HepG2 (cell line): ENCODE results near the gene ANAPC5.

Source experiments
- CTCF ChIP-seq: sonication (generic); formaldehyde crosslinking; IDR thresholded peaks from 2 replicates; pipeline ENCODE4 v1.5.0; 2020; ENCODE audit warnings: mild to moderate bottlenecking, missing genetic modification reagents, moderate library complexity
- SNAPC5 ChIP-seq: sonication (generic); formaldehyde crosslinking; IDR thresholded peaks from 2 replicates; pipeline ENCODE4 v1.8.1; 2023; ENCODE audit warnings: mild to moderate bottlenecking, missing genetic modification reagents, borderline replicate concordance
- SP140L ChIP-seq: sonication (generic); formaldehyde crosslinking; IDR thresholded peaks from 2 replicates; pipeline ENCODE4 v1.4.0; 2020; ENCODE audit warnings: missing genetic modification reagents, borderline replicate concordance
- ZBTB1 ChIP-seq: sonication (generic); formaldehyde crosslinking; IDR thresholded peaks from 2 replicates; pipeline ENCODE4 v1.4.0; 2020; ENCODE audit warnings: missing genetic modification reagents, borderline replicate concordance
- ZFP1 ChIP-seq: IDR thresholded peaks from 2 replicates; pipeline ENCODE4 v1.6.1; 2016
- ZNF121 ChIP-seq: sonication (generic); formaldehyde crosslinking; IDR thresholded peaks from 2 replicates; pipeline ENCODE4 v1.5.0; 2020; ENCODE audit warnings: mild to moderate bottlenecking, missing genetic modification reagents
- ZNF850 ChIP-seq: sonication (generic); formaldehyde crosslinking; conservative IDR thresholded peaks from 2 replicates; pipeline ENCODE4 v1.9.0; 2021; ENCODE audit warnings: mild to moderate bottlenecking, missing genetic modification reagents

- TF ChIP-seq SP140L (no peak), CTCF (CRISPR knock-in tag) (no peak), ZFP1 (no peak), ZNF850 (CRISPR knock-in tag) (no peak), ZBTB1 (CRISPR knock-in tag) (no peak), SNAPC5 (CRISPR knock-in tag) (no peak), ZNF121 (no peak)
These were observed 68.8 kb downstream of the ANAPC5 start for GRCh38 chr12:121283388-121283787.
